Activated B cell treated with CpG ODN at 0.5 μM for 24 hours (primary cell): Measurements from ENCODE around the gene SNX8. TPM values are rescaled to one million over a fixed set of nuclear protein-coding genes. Genes with fewer than 3 reads are reported as not detected.
A peak's percentile ranks its signal among the peaks of the same experiment; 100 is the strongest.
"Not testable (repeated sequence)": the region's sequence is repeated elsewhere in the genome, so short reads cannot be mapped to it uniquely, and the experiment has no call there.

Experiments
- ATAC-seq: fragments of 200-7000 bp; cut with Tn5 transposase; one replicate; pipeline ENCODE4 v1.10.0; 2021; ENCODE audit warnings: low read depth, mild to moderate bottlenecking, moderate library complexity
- CTCF ChIA-PET: fragments of 350-600 bp; sonication (Branson Sonifier 250); formaldehyde crosslinking; loops from one replicate; lab custom pipeline; 2021; ENCODE audit warnings: antibody characterized with exemption; lab: Charles Lee
- POLR2A ChIA-PET: fragments of 350-600 bp; sonication (Branson Sonifier 250); formaldehyde crosslinking; loops from one replicate; lab custom pipeline; 2021; ENCODE audit warnings: antibody characterized with exemption; lab: Charles Lee
- DNase-seq: peaks from one replicate; pipeline ENCODE4 v3.0.0; 2022
- H3K27ac Mint-ChIP-seq: one replicate; pipeline ENCODE4 v1.8.0; 2020; ENCODE audit warnings: mixed read lengths
- H3K27me3 Mint-ChIP-seq: one replicate; pipeline ENCODE4 v1.8.0; 2021; ENCODE audit warnings: mixed read lengths
- H3K36me3 Mint-ChIP-seq: one replicate; pipeline ENCODE4 v1.8.0; 2021; ENCODE audit warnings: low read depth, mixed read lengths
- H3K4me1 Mint-ChIP-seq: one replicate; pipeline ENCODE4 v1.8.0; 2021; ENCODE audit warnings: mixed read lengths
- H3K4me3 Mint-ChIP-seq: one replicate; pipeline ENCODE4 v1.8.0; 2020; ENCODE audit warnings: mild to moderate bottlenecking, mixed read lengths
- H3K9me3 Mint-ChIP-seq: one replicate; pipeline ENCODE4 v1.8.0; 2020; ENCODE audit warnings: mixed read lengths
- CTCF ChIP-seq: fragments of 200-600 bp; IDR thresholded peaks from one replicate; pipeline ENCODE4 v1.8.0; 2022; ENCODE audit warnings: antibody characterized with exemption, mild to moderate bottlenecking
- intact Hi-C: fragments of 100-400 bp; cut with micrococcal nuclease; formaldehyde crosslinking; loops from one replicate; pipeline ENCODE4 v1.15.1; 2024
- total RNA-seq: library from RNA; stranded (reverse); gene quantifications from 2 replicates; pipeline ENCODE4 v1.2.3, GENCODE V29; 2022

SNX8 gene
- total RNA-seq, 1 donor from 2014 or later, result 175 TPM

- H3K27ac Mint-ChIP-seq, result no peak overlapping the region
- H3K36me3 Mint-ChIP-seq, result peaks cover 5% of the 10 kb centered on the region
- CTCF ChIA-PET, result no interaction called here
These were observed 3.5 kb upstream of the SNX8 start for GRCh38 chr7:2317556-2318293.

DNA sequence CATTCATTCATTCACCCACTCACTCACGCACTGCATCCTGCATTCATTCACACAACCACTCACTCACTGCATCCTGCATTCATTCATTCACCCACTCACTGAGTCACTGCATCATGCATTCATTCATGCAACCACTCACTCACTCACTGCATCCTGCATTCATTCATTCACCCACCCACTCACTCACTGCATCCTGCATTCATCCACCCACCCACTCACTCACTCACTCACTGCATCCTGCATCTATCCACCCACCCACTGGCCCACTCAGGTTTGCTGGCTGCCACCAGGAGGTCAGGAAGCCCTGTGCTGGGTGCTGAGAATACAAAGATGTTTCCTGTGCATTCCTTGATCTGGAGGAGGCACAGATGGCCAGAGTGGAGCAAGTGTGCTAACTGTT, 2.3 kb upstream of the SNX8 start:
- DNase-seq, result no peak
- intact Hi-C loops, result loop anchor here (10.0 kb wide), 1 partner anchor 1292 kb away; no protein-coding TSS in a partner anchor
- H3K9me3 Mint-ChIP-seq, result no peaks in the 10 kb centered on the region
- no peak for ATAC-seq
- no peak for TF ChIP-seq CTCF
- H3K27ac Mint-ChIP-seq, result no peak overlapping the region
- no peak overlapping the region for H3K4me3 Mint-ChIP-seq
- no peaks in the 10 kb centered on the region for H3K27me3 Mint-ChIP-seq
- H3K4me1 Mint-ChIP-seq, result peaks cover 28% of the 10 kb centered on the region
- CTCF ChIA-PET, result no interaction called here
- POLR2A ChIA-PET, result no interaction called here
- H3K36me3 Mint-ChIP-seq, result peaks cover 14% of the 10 kb centered on the region

More at GRCh38 chr7:2317556-2318293, 3.5 kb upstream of the SNX8 start:
- ATAC-seq (no peak), DNase-seq (no peak)
- POLR2A ChIA-PET, result interaction anchor here (0.7 to 1.5 kb wide), 4 partner anchors 29 to 1314 kb away, joined by 3 to 9 read pairs (median 4); no protein-coding TSS in a partner anchor
- Mint-ChIP-seq H3K4me3 (no peak overlapping the region), H3K27me3 (no peaks in the 10 kb centered on the region), H3K4me1 (peaks cover 16% of the 10 kb centered on the region), H3K9me3 (no peaks in the 10 kb centered on the region)
- intact Hi-C loops, result loop anchor here (10.0 kb wide), 1 partner anchor 1293 kb away; no protein-coding TSS in a partner anchor
- no peak for TF ChIP-seq CTCF

DNA sequence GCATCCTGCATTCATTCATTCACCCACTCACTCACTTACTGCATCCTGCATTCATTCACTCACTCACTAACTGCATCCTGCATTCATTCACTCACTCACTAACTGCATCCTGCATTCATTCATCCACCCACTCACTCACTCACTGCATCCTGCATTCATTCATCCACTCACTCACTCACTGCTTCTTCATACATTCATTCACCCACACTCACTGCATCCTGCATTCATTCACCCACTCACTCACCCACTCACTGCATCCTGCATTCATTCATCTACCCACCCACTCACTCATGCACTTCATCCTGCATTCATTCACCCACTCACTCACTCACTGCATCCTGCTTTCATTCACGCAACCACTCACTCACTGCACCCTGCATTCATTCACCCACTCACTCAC, 1.5 kb upstream of the SNX8 start:
- POLR2A ChIA-PET, result no interaction called here
- no peak overlapping the region for H3K4me3 Mint-ChIP-seq
- intact Hi-C loops, result loop anchor here (10.0 kb wide), 1 partner anchor 1291 kb away; no protein-coding TSS in a partner anchor
- CTCF ChIA-PET, result no interaction called here
- DNase-seq (no peak), ATAC-seq (no peak)
- peaks cover 21% of the 10 kb centered on the region for H3K36me3 Mint-ChIP-seq
- H3K9me3 Mint-ChIP-seq, result no peaks in the 10 kb centered on the region
- H3K4me1 Mint-ChIP-seq, result peaks cover 36% of the 10 kb centered on the region
- no peak overlapping the region for H3K27ac Mint-ChIP-seq
- no peak for TF ChIP-seq CTCF
- H3K27me3 Mint-ChIP-seq, result no peaks in the 10 kb centered on the region

- Mint-ChIP-seq H3K36me3 (peaks cover 24% of the 10 kb centered on the region), H3K4me1 (peaks cover 42% of the 10 kb centered on the region)
- CTCF ChIA-PET, H3K27ac Mint-ChIP-seq, H3K27me3 Mint-ChIP-seq, H3K9me3 Mint-ChIP-seq, POLR2A ChIA-PET, DNase-seq, ATAC-seq, H3K4me3 Mint-ChIP-seq: not testable (repeated sequence)
- intact Hi-C loops, result loop anchor here (1.0 to 10.0 kb wide), 9 partner anchors 16 to 1290 kb away; partner anchors contain the start of genes CHST12, EIF3B and MAD1L1
These were observed 802 bp upstream of the SNX8 start for GRCh38 chr7:2314956-2315530.

DNA sequence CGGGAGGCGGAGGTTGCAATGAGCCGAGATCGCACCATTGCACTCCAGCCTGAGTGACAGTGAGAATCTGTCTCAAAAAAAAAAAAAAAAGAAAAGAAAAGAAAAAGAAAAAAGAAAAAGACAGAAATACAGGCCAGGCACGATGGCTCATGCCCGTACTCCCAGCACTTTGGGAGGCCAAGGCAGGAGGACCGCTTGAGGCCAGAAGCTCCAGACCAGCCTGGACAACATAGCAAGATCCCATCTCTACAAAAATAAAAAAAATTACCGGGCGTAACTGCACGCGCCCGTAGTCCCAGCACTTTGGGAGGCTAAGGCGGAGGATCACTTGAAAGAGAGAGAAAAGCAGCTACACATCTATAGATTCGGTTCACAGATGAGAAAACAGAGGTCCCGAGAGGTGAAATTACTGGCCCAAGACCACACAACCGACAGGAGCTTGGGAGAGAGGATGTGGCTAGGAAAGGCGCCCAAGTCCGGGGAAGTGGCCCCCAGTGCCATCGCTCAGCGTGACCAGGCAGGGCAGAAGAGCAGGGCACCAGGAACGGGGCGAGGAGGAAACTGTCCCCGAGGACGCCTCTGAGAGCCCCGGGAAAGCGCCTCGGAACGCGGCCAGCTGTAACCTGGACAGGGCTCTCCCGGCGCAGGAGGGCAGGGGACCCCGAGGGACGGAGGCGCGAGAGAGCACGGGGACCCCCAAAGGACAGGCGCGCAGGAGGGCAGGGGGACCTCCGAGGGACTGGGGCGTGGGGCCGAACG, 612 bp downstream of the SNX8 start:
- intact Hi-C loops, result loop anchor here (1.0 to 10.0 kb wide), 9 partner anchors 14 to 1289 kb away; partner anchors contain the start of genes CHST12, EIF3B and MAD1L1
- Mint-ChIP-seq H3K9me3 (no peaks in the 10 kb centered on the region), H3K27ac (peak overlapping the region; percentile 98), H3K4me3 (no peak overlapping the region), H3K4me1 (peaks cover 48% of the 10 kb centered on the region), H3K36me3 (peaks cover 36% of the 10 kb centered on the region), H3K27me3 (no peaks in the 10 kb centered on the region)
- DNase-seq (no peak), ATAC-seq (peak; percentile 3)
- no peak for TF ChIP-seq CTCF
- POLR2A ChIA-PET, result interaction anchor here (0.6 to 3.1 kb wide), 17 partner anchors 9 to 318 kb away, joined by 3 to 75 read pairs (median 5); partner anchors contain the start of genes EIF3B, MAD1L1, MRM2 and NUDT1
- CTCF ChIA-PET, result interaction anchor here (1.3 kb wide), 1 partner anchor 13 kb away, joined by 3 read pairs; no protein-coding TSS in a partner anchor
